ENCODE data around the gene GALM.

Gene GALM

DNA sequence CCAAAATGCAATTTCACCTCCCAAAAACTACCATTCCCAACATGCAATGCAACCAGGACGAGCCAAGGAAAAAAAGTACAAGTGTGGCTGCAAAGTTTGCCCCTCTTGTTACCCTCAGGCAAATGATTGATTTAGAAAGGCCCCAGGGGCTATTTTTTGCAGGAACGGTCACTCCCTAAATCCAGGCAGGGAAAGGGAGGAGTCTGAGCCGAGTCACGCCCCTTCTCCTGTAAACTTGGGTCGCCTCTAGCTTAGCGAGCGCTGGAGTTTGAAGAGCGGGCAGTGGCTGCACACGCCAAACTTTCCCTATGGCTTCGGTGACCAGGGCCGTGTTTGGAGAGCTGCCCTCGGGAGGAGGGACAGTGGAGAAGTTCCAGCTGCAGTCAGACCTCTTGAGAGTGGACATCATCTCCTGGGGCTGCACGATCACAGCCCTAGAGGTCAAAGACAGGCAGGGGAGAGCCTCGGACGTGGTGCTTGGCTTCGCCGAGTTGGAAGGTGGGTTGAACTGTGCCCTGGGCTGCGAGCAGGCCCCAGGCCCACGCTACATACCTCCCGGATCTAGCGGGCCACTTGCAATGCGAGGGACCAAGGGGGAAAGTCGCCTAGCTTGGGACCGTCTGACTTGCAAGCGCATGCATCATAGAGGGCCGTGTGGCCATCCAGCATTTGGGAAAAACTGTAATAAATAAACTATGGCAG, at the start of gene GALM:
Gene GALM (plus strand): TSS at position 261 of the 702 bp plus-strand sequence. CDS start 48 bp downstream, at position 309.
- FAIRE-seq, result no peak
- DNase-seq (ENCODE audit: insufficient read length, low spot score), result peak; percentile 55
- no peak for TF ChIP-seq POLR2A (IDR thresholded peaks at IDR 0.05; ENCODE audit: low read depth, low read length)

DNA sequence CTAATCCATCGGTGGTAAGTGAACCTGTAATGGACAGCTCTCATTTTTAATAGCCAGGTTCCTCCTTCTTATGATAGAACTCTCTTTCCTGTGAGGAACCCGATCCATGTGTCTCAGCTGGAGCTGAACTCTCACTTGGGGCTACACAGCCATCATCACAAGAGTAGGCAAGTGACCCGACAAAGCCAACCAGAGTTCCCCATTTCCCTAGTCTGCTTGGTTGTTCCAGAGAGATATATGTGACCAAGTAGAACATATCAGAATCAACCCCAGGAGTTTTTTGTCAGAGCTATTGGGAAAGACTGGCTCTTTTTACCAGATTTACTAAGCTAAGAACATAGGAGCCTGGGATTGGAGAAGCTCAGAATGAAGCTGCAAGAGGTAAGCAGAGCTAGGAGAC, 48.6 kb upstream of the GALM start:
- DNase-seq (ENCODE audit: insufficient read length, low spot score) (no peak), FAIRE-seq (no peak)
- TF ChIP-seq POLR2A (IDR thresholded peaks at IDR 0.05; ENCODE audit: low read depth, low read length), result no peak

DNA sequence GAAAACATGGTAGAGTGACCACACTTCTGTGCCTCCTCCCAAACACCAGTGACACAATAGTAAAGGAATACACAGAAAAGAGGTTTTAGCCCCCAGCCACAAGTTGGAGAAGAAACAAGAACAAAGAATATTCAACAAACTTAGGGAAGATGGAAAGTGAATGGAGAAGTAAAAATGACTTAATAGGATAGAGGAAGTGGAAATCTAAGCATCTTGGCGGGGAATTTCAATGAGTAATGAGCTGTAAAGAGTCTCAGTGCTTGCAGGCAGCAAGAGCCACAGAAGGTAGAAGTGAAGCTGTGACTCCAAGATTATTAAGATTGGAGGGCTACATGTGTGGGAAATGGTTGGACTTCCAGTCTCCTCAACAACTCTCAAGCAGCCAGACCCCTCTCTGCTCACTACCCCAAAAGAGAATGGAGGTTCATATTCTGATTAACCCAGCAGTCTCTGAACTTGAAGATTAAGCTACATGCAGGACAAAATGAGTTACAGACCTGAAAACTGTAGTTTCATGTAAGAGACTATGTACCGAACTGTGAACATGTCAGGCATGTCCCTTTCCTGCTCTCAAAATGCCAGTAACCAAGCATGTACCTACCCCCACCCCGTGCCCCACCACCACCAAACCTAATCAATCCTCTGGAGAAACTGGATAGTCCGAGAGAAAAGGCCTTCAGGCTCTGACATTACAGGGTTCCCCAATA, 46.3 kb upstream of the GALM start:
- DNase-seq (ENCODE audit: insufficient read length, low spot score) (no peak), FAIRE-seq (peak; percentile 71)
- TF ChIP-seq POLR2A (IDR thresholded peaks at IDR 0.05; ENCODE audit: low read depth, low read length), result no peak

DNA sequence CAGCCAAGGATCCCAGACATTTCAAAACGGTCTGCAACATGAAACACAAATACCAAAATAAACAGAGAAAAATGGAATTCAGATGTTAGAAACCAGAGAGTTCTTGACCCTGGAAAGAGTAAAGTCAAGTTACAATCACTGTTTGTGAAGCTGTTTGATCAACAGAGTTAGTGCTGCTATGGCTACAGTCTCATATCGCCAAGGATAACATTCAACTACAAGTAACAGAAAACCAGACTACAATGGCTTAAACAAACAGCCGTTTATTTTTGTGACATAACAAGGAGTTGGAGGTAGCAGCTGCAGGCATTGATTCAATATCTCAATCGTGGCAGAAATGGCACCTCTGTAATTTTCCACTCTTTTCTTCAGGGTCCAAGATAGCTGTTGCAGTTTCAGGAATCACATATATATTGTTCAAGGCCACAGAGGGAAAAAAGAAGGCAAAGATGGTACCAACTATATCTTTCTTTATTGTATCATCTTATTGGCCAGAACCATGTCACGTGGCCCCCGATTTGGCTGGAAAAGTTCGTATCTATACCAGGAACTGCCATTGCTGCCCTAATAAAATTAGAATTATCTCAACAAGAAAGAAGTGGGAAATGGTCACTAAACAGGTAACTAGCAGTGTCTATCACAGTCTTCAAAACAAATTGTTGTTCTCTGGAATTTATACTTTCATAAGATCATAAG, 45.5 kb upstream of the GALM start:
- no peak for TF ChIP-seq POLR2A (IDR thresholded peaks at IDR 0.05; ENCODE audit: low read depth, low read length)
- no peak for DNase-seq (ENCODE audit: insufficient read length, low spot score)
- no peak for FAIRE-seq

DNA sequence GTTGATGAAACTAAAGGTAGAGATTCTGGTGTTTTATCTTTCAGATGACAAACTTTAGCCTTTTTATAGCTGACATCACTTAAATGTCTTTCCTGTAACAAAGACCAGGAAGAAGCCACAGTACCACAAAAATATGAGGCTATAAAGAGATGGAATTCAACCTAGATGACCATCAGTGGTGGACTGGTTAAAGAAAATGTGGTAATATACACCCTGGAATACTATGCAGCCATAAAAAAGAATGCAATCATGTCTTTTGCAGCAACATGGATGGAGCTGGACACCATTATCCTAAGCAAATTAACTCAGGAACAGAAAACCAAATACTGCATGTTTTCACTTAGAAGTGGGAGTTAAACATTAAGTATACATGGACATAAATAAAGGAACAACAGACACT, 44.9 kb upstream of the GALM start:
- no peak for FAIRE-seq
- TF ChIP-seq POLR2A (IDR thresholded peaks at IDR 0.05; ENCODE audit: low read depth, low read length), result no peak

DNA sequence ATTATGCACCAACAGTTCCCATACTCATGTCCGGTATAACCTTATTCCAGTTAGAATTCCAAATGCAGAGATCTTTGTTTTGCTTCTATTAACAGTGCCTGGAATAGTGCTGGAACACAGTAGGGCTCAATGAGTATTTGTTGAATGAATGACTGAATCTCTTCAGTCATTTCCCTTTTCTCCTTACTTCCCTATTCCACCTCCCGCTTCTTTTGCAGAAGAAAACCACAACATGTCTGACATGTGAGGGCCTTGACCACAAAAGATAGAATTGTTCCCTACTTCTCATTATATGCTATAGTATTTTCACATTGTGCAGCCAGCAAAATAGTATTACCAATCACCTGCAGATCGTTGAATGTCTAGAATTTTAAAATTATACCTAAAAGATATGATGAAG, 43.7 kb upstream of the GALM start:
- no peak for DNase-seq (ENCODE audit: insufficient read length, low spot score)
- no peak for FAIRE-seq
- TF ChIP-seq POLR2A (IDR thresholded peaks at IDR 0.05; ENCODE audit: low read depth, low read length), result no peak

More for the DNA sequence above, 44.9 kb upstream of the GALM start:
- no peak for DNase-seq (ENCODE audit: insufficient read length, low spot score)

DNA sequence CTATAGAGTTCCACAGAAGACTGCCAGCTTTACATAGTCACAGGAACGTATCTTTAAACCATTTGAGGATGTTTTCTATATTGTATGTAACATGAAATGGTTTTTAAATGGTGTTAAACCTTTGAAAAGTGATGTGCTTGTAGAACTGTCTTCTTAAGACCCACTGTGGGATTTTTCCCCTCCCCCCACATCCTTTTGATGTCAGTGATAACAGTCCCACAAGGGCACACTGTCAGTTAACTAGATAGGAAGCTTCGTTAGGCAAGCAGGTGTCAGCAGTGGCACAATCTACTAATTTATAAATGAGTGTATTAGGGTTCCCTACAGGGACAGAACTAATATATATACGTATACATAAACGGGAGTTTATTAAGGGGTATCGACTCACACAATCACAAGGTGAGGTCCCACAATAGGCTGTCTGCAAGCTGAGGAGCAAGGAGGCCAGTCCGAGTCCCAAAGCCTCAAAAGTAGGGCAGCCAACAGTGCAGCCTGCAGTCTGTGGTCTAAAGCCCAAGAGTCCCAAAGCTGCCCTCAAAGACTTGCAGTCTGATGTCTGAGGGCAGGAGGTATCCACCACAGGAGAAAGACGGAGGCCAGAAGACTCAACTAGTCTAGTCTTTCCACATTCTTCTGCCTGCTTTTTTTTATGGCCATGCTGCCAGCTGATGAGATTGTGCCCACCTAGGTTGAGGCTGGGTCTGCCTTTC, 39.4 kb upstream of the GALM start:
- TF ChIP-seq POLR2A (IDR thresholded peaks at IDR 0.05; ENCODE audit: low read depth, low read length), result no peak
- DNase-seq (ENCODE audit: insufficient read length, low spot score) (no peak), FAIRE-seq (no peak)

DNA sequence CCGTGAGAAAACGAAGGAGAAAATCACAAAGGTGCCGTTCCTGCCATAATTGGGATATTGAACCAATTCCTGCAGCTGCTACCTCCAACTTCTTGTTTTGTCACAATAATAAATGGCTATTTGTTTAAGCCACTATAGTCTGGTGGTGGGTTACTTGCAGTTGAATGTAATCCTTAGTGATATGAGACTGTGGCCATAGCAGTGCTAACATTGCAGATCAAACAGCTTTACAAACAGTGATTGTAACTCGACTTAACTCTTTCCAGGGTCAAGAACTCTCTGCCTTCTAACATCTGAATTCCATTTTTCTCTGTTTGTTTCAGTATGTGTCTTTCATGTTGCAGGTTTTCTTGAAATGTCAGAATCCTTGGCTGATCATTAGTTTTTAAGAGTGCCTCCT, 38.5 kb upstream of the GALM start:
- DNase-seq (ENCODE audit: insufficient read length, low spot score), result no peak
- no peak for FAIRE-seq
- TF ChIP-seq POLR2A (IDR thresholded peaks at IDR 0.05; ENCODE audit: low read depth, low read length), result no peak

DNA sequence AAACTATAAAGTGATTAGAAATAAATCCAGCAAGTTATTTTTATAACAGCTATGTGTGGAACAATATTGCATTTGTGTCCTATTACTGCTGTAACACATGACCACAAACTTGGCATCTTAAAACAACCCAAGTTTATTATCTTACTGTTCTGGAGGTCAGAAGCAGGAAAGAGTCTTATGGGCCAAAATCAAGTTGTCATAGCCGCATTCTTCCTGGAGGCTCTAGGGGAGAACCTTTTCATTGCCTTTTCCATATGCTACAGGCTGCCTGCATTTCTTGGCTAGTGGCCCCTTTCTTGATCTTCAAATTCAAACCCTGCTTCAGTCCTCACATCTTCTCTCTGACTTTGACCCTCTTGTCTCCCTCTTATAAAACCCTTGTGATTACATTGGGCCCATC, 36.2 kb upstream of the GALM start:
- FAIRE-seq (no peak), DNase-seq (ENCODE audit: insufficient read length, low spot score) (no peak)
- no peak for TF ChIP-seq POLR2A (IDR thresholded peaks at IDR 0.05; ENCODE audit: low read depth, low read length)

DNA sequence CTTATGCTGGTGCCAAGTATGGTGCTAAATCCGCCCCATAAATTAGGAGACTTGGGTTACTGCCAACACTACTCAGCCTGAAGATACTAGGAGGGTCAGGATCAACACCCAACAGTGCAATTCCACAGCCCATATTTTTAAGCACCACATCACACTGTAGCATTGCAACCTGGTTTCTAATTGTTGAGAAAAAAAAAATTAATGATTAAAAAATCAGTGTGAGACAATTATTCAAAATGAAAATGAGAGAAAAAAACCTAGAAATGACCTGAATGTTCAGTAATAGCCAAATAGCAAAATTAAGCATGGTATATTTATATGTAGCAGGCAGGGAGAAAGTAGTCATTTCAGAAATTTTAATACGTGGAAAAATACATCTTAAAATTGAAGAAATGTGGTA, 33.9 kb upstream of the GALM start:
- DNase-seq (ENCODE audit: insufficient read length, low spot score), result no peak
- TF ChIP-seq POLR2A (IDR thresholded peaks at IDR 0.05; ENCODE audit: low read depth, low read length), result no peak
- no peak for FAIRE-seq

DNA sequence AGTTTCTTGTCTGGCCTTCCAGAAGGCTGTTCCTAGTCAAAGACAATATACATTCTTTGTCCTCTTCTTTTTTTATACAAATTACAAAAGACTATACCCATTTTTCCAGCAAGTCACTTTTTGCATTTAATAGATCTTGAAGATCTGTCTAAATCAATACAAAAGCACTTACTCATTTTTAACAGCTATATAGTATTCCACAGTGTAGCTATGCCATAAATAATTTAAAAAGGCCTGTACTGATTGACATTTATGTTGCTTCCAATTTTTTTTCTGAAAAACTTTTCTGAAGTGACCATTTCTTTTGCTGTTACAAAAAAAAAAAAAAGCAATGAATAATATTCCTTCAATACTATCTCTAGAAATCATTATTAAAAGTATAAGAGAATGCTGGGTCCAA, 32.9 kb upstream of the GALM start:
- FAIRE-seq, result no peak
- no peak for TF ChIP-seq POLR2A (IDR thresholded peaks at IDR 0.05; ENCODE audit: low read depth, low read length)

DNA sequence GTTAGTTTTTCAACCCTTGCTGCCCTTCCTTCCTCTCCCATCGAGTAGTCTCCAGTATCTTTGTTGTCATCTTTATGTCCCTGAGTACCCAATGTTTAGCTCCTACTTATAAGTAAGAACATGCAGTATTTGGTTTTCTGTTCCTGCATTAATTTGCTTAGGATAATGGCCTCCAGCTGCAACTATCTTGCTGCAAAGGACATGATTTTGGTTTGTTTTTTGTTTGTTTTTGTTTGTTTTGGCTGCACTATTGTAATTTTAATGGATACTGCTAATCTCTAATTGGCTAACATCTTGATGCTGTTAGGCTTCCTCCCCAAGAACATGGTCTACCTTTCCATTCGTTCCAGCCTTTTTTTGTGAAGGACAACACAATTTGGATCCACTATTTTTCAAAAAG, 32.0 kb upstream of the GALM start:
- FAIRE-seq, result no peak

More for the DNA sequence above, 32.9 kb upstream of the GALM start:
- no peak for DNase-seq (ENCODE audit: insufficient read length, low spot score)

DNA sequence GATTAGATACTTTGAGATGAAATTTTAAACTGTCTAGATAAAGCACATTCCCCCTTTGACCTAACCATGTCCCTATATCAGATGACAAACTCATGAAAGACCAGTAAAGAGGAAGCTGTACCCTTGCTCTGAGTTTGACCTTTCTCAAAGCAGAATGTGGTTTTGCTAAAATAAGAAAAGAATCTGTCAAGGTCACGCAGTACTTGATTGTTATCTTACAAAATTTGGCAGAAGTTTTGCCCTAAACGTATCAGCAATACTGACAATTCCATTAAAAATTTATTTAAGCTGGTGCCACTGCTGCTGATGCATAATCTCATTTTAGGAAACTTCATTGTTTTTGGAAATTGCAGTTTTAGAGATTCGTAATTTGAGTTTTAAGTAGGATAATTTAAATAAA, 31.2 kb upstream of the GALM start:
- no peak for DNase-seq (ENCODE audit: insufficient read length, low spot score)
- no peak for TF ChIP-seq POLR2A (IDR thresholded peaks at IDR 0.05; ENCODE audit: low read depth, low read length)
- FAIRE-seq, result no peak

More for the DNA sequence above, 32.0 kb upstream of the GALM start:
- no peak for TF ChIP-seq POLR2A (IDR thresholded peaks at IDR 0.05; ENCODE audit: low read depth, low read length)
- no peak for DNase-seq (ENCODE audit: insufficient read length, low spot score)

DNA sequence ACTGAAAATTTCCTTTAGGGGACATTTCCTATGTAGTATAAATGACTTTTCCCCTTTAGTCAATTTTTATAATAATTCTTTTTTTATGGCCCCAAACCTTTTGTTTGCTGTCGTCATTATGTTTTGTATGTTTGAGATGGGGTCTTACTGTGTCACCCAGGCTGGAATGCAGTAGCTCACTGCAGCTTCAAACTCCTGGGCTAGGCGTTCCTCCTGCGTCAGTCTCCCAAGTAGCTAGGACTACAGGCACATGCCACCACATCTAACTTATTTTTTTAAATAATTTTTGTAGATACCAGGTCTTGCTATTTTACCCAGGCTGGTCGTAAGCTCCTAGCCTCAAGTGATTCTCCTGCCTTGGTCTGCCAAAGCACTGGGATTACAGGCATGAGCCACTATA, 30.8 kb upstream of the GALM start:
- no peak for FAIRE-seq
- no peak for DNase-seq (ENCODE audit: insufficient read length, low spot score)
- TF ChIP-seq POLR2A (IDR thresholded peaks at IDR 0.05; ENCODE audit: low read depth, low read length), result no peak
